Measurements from ENCODE around the gene TJP1.

TJP1 gene

GRCh38 chr15:29822100-29822683 lies at the start of gene TJP1:
Gene TJP1, minus strand, starts transcription at chr15:29822468. Its CDS starts 440 bp downstream, at chr15:29822028.
- POLR2A ChIA-PET = no interaction called here
- CTCF ChIA-PET = no interaction called here
- TF ChIP-seq, protein P1, sequence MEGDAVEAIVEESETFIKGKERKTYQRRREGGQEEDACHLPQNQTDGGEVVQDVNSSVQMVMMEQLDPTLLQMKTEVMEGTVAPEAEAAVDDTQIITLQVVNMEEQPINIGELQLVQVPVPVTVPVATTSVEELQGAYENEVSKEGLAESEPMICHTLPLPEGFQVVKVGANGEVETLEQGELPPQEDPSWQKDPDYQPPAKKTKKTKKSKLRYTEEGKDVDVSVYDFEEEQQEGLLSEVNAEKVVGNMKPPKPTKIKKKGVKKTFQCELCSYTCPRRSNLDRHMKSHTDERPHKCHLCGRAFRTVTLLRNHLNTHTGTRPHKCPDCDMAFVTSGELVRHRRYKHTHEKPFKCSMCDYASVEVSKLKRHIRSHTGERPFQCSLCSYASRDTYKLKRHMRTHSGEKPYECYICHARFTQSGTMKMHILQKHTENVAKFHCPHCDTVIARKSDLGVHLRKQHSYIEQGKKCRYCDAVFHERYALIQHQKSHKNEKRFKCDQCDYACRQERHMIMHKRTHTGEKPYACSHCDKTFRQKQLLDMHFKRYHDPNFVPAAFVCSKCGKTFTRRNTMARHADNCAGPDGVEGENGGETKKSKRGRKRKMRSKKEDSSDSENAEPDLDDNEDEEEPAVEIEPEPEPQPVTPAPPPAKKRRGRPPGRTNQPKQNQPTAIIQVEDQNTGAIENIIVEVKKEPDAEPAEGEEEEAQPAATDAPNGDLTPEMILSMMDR (IDR thresholded peaks at IDR 0.05; ENCODE audit: control extremely low read depth, extremely low read depth, low read depth, missing control alignments) = no peak
- DNase-seq (ENCODE audit: extremely low spot score) = no peak

DNA sequence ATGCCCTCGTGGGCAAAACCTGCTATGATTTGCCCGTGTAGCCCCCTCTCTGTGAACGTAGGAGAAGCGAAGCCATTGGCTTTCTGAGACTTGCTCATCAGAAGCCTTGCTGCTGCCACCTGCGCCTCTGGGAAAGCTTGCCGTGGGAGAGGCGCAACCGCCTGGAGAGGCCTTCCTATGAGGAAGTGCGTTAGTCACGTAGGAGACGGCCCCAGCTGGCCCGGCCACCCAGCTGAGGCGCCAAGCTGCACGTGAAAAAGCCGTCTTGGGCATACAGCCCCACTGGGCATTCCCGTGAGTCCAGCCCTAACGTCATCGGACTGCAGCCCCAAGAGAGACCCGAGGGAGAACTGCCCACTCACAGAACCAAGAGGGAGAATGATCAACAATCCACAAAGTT lies 49.1 kb upstream of the TJP1 start:
- TF ChIP-seq, protein P1 (IDR thresholded peaks at IDR 0.05; ENCODE audit: control extremely low read depth, extremely low read depth, low read depth, missing control alignments) = no peak
- no peak for DNase-seq (ENCODE audit: extremely low spot score)
- ChIA-PET POLR2A (no interaction called here), CTCF (no interaction called here)

DNA sequence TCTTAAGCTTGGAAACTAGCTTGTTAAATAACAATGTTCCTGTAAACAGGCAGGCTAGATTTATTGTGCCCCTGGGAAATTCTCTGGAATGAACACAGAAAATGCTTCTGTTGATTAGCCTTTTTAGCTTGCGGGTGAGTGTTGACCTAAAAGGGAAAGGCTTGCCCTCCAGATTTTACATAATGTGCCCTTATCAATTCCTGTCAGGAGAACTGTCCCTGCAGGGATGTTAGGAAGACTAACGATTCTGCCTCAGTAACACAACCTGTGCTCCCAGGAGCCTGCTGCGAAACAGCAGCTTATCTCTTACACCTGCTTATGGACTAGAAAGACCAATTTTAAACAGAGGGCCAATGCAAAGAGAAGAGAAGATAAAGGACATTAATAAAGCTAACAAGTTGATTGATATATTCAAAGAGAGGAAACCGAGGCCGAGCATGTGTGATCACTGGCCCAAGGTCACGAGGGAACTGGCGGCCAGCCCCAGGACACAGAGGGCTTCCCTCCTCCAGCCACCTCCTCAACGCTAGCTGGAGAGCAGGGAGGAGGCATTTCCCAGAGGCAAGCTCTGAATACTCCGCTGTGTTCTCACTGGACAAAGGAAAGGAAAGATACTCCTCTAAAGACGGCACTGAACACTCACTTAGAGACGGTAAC lies 48.4 kb upstream of the TJP1 start:
- no peak for DNase-seq (ENCODE audit: extremely low spot score)
- POLR2A ChIA-PET = no interaction called here
- TF ChIP-seq, protein P1 (IDR thresholded peaks at IDR 0.05; ENCODE audit: control extremely low read depth, extremely low read depth, low read depth, missing control alignments) = no peak
- CTCF ChIA-PET = interaction anchor here (1.0 kb wide), 1 partner anchor 9 kb away, joined by 3 read pairs; no protein-coding TSS in a partner anchor

DNA sequence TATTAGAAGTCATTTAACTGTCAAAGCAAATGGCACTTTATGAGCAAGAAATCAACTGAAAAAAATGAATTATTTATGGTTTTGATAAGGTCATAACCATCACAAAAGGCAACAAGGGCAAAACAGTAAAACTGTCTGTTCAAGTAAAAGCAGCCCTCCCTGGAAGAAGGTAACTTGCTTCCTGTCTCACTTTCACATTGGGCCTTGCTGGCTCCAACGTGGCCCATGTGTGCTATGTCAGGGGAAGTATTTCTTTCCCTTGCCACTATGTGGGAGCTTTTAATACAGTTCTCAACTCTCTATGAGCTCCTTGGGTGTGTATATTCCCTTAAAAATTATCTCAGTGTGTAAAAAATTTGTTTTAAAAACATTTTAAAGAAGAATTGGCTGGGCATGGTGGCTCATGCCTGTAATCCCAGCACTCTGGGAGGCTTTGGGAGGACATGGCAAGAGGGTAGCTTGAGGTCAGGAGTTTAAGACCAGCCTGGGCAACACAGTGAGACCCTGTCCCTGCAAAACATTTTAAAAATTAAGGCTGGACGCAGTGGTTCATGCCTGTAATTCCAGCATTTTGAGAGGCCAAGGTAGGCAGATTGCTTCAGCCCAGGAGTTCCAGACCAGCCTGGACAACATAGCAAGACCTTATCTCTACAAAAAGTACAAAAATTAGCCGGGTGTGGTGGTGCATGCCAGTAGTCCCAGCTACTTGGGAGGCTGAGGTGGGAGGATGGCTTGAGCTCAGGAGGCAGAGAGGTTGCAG lies 45.2 kb upstream of the TJP1 start:
- TF ChIP-seq, protein P1 (IDR thresholded peaks at IDR 0.05; ENCODE audit: control extremely low read depth, extremely low read depth, low read depth, missing control alignments) = no peak
- POLR2A ChIA-PET = no interaction called here
- CTCF ChIA-PET = interaction anchor here (1.5 kb wide), 1 partner anchor 58 kb away, joined by 3 read pairs; no protein-coding TSS in a partner anchor
- no peak for DNase-seq (ENCODE audit: extremely low spot score)

- ChIA-PET CTCF (interaction anchor here (1.0 to 2.4 kb wide), 2 partner anchors 7 to 14 kb away, joined by 3 to 6 read pairs; no protein-coding TSS in a partner anchor), POLR2A (no interaction called here)
- TF ChIP-seq, protein P1 (IDR thresholded peaks at IDR 0.05; ENCODE audit: control extremely low read depth, extremely low read depth, low read depth, missing control alignments) = no peak
- no peak for DNase-seq (ENCODE audit: extremely low spot score)
These were observed 44.1 kb upstream of the TJP1 start for GRCh38 chr15:29866337-29866736.

DNA sequence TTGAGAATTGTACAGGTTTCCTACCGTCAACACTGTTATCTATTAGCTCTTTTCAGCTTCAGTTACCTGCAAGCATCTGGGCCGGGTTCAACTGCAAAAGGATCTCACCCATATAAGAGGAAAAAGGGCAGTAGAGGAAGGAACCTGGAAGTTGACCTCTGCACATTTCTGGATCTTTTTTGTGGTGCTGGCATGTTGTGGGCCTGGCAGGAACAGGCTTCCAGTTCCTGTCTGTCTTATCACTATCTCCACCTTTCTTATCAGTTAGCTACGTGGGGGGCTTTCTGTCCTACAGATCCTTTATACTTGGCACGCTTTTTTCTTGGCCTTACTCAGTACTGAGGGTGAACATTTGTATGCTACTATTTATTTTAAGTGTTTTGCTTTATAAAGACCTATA lies 42.2 kb upstream of the TJP1 start:
- ChIA-PET POLR2A (no interaction called here), CTCF (interaction anchor here (2.4 kb wide), 1 partner anchor 9 kb away, joined by 6 read pairs; no protein-coding TSS in a partner anchor)
- TF ChIP-seq, protein P1 (IDR thresholded peaks at IDR 0.05; ENCODE audit: control extremely low read depth, extremely low read depth, low read depth, missing control alignments) = no peak
- no peak for DNase-seq (ENCODE audit: extremely low spot score)
